ENCODE data around the gene GPBAR1.

DNA sequence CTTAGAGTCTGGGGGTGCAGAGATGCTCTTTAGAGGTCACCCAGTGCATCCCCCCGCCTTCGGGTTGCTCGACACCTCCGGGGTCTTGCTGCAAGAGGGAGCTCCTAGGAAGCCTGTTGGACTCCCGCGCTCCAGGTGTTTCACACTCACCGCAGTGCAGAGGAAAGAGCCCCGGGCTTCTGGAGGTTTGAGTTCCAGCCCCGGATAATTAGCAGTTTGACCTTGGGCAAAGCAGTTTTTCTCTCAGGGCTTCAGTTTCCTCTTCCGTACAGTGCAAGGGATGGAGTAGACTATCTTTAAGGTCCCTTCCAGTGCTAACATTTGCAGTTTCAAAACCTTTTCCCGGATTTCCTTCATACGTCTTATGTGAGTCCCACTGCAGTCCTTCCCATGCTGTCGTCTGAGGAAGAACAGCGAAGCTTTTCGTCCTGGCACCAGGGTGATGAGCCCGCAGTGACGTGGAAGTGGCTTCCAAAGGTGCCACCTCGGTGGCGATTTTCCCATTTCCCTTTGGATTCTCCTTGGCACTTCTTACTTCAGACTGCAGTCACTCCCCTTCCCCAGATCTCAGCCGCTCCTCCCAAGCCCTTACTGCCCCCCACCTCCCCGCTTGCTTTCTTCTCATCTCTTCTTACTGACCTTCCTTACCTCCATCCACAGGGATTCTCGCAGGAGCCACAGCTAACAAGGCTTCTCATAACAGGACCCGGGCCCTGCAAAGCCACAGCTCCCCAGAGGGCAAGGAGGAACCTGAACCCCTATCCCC is 10.1 kb downstream of the GPBAR1 start:
- TF ChIP-seq, protein P1, sequence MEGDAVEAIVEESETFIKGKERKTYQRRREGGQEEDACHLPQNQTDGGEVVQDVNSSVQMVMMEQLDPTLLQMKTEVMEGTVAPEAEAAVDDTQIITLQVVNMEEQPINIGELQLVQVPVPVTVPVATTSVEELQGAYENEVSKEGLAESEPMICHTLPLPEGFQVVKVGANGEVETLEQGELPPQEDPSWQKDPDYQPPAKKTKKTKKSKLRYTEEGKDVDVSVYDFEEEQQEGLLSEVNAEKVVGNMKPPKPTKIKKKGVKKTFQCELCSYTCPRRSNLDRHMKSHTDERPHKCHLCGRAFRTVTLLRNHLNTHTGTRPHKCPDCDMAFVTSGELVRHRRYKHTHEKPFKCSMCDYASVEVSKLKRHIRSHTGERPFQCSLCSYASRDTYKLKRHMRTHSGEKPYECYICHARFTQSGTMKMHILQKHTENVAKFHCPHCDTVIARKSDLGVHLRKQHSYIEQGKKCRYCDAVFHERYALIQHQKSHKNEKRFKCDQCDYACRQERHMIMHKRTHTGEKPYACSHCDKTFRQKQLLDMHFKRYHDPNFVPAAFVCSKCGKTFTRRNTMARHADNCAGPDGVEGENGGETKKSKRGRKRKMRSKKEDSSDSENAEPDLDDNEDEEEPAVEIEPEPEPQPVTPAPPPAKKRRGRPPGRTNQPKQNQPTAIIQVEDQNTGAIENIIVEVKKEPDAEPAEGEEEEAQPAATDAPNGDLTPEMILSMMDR (IDR thresholded peaks at IDR 0.05; ENCODE audit: low read depth, low read length): no peak
- TF ChIP-seq, protein P2, sequence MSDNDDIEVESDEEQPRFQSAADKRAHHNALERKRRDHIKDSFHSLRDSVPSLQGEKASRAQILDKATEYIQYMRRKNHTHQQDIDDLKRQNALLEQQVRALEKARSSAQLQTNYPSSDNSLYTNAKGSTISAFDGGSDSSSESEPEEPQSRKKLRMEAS (IDR thresholded peaks at IDR 0.05; ENCODE audit: low read depth, low read length): no peak

All from NB4 (cell line).